SU-DHL-6 (cell line): ENCODE results near the gene FAAH2.

Experiments used
- CTCF ChIP-seq: fragments of 200-600 bp; sonication (generic); IDR thresholded peaks from one replicate; pipeline ENCODE4 v1.5.1; 2017; ENCODE audit warnings: antibody characterized with exemption, mild to moderate bottlenecking, low read length, moderate library complexity; ENCODE audit not compliant: insufficient read depth, poor library complexity, severe bottlenecking
- EZH2phosphoT487 ChIP-seq: fragments of 200-600 bp; sonication (generic), shearing (Covaris generic); conservative IDR thresholded peaks from 2 replicates; pipeline ENCODE4 v1.6.1; 2018; ENCODE audit warnings: mild to moderate bottlenecking, antibody characterized with exemption, low read length, moderate library complexity, mixed read lengths

GRCh38 chrX:57289089-57289488 lies 2.6 kb downstream of the FAAH2 start:
- no peak for TF ChIP-seq CTCF
- no peak for TF ChIP-seq EZH2phosphoT487
